Stomach smooth muscle (tissue), 2 donors: ENCODE measurements around the gene GABRA1.

Source experiments
- H3K27ac ChIP-seq: one replicate; pipeline ENCODE4 v1.7.0; 2013; ENCODE audit warnings: mild to moderate bottlenecking, low read length, inconsistent platforms
- H3K27me3 ChIP-seq, 2 donors: one replicate each; pipeline ENCODE4 v1.7.0; 2013; ENCODE audit warnings: low read length in 2 of 2; ENCODE audit not compliant: insufficient read depth in 2 of 2, control insufficient read depth in 1 of 2
- H3K36me3 ChIP-seq, 2 donors: one replicate each; pipeline ENCODE4 v1.7.0; 2013; ENCODE audit warnings: low read length in 2 of 2; ENCODE audit not compliant: control insufficient read depth in 2 of 2, insufficient read depth in 2 of 2
- H3K4me1 ChIP-seq: one replicate; pipeline ENCODE4 v1.7.0; 2013; ENCODE audit warnings: low read length; ENCODE audit not compliant: control insufficient read depth, insufficient read depth
- H3K4me3 ChIP-seq, 2 donors: one replicate each; pipeline ENCODE4 v1.7.0; 2013; ENCODE audit warnings: low read length in 2 of 2
- H3K9ac ChIP-seq, 2 donors: one replicate each; pipeline ENCODE4 v1.7.0; 2013; ENCODE audit warnings: low read length in 2 of 2, mild to moderate bottlenecking in 1 of 2
- H3K9me3 ChIP-seq, 2 donors: one replicate each; pipeline ENCODE4 v1.7.0; 2013; ENCODE audit warnings: low read length in 2 of 2; ENCODE audit not compliant: control insufficient read depth in 2 of 2
- donor health status: healthy.
- donor health status: Pancreatic carcinoma.

The GABRA1 gene

DNA sequence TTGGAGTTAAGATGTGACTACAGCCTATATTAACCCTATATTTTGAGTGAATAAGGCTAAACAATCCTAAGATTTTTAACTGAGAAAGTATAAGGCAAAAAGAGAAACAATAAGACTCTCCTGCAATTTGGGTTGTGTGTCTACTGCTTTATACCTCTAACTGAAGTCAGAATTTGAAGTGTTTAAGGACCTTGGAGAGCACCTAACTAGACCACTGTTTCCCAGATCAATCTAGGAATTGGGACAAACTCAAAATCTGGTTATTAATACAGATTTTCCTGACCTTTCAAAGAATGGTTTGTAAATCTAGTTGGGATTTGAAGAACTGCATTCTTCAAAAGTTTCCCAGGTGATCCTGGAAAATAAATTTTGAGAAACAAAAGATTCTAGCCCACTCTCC, 42.1 kb downstream of the GABRA1 start:
- Histone ChIP-seq H3K4me1 (no peaks in the 10 kb centered on the region), H3K36me3 (no peaks in the 10 kb centered on the region), H3K27me3 (no peaks in the 10 kb centered on the region), H3K4me3 (no peak overlapping the region), H3K9ac (no peak overlapping the region), H3K27ac (no peak overlapping the region), H3K9me3 (no peaks in the 10 kb centered on the region)

GRCh38 chr5:161895514-161895913, 47.6 kb downstream of the GABRA1 start:
- no peak overlapping the region for H3K27ac ChIP-seq
- H3K27me3 ChIP-seq, result no peaks in the 10 kb centered on the region
- H3K9ac ChIP-seq, result no peak overlapping the region
- H3K9me3 ChIP-seq, result no peaks in the 10 kb centered on the region
- no peaks in the 10 kb centered on the region for H3K36me3 ChIP-seq
- H3K4me1 ChIP-seq, result no peaks in the 10 kb centered on the region
- no peak overlapping the region for H3K4me3 ChIP-seq

DNA sequence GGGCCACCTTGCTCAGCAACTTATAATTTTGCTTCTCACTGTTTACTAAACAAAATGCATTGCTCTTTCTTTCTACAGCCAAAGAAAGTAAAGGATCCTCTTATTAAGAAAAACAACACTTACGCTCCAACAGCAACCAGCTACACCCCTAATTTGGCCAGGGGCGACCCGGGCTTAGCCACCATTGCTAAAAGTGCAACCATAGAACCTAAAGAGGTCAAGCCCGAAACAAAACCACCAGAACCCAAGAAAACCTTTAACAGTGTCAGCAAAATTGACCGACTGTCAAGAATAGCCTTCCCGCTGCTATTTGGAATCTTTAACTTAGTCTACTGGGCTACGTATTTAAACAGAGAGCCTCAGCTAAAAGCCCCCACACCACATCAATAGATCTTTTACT, 49.1 kb downstream of the GABRA1 start:
- Histone ChIP-seq H3K27me3 (no peaks in the 10 kb centered on the region), H3K4me3 (no peak overlapping the region), H3K36me3 (no peaks in the 10 kb centered on the region), H3K4me1 (no peaks in the 10 kb centered on the region), H3K9ac (no peak overlapping the region), H3K27ac (no peak overlapping the region), H3K9me3 (no peaks in the 10 kb centered on the region)

DNA sequence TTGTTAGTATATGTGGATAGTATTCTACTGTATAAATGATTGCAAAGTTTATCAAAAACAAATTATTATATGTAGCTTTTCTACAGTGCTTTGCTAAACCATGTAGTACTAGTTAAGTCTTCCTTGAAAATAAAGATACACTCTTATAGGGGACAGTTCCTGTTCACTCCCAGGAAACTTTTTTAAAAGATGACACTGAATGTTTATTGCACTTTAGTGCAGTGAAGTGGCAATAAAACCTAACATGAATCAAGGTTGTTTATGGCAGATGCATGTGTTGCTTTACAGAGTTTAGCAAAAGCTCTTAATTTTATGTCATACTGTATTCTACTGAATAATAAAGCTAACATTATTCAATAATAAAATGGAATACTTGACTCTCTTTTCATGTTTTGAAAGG, 51.7 kb downstream of the GABRA1 start:
- H3K27me3 ChIP-seq, result no peaks in the 10 kb centered on the region
- H3K27ac ChIP-seq, result no peak overlapping the region
- H3K9ac ChIP-seq, result no peak overlapping the region
- no peaks in the 10 kb centered on the region for H3K9me3 ChIP-seq
- no peaks in the 10 kb centered on the region for H3K4me1 ChIP-seq
- no peak overlapping the region for H3K4me3 ChIP-seq
- no peaks in the 10 kb centered on the region for H3K36me3 ChIP-seq

- H3K9me3 ChIP-seq, result no peaks in the 10 kb centered on the region
- no peak overlapping the region for H3K4me3 ChIP-seq
- no peak overlapping the region for H3K27ac ChIP-seq
- H3K27me3 ChIP-seq, result no peaks in the 10 kb centered on the region
- no peak overlapping the region for H3K9ac ChIP-seq
- H3K4me1 ChIP-seq, result no peaks in the 10 kb centered on the region
- H3K36me3 ChIP-seq, result no peaks in the 10 kb centered on the region
Measured at GRCh38 chr5:161900981-161901380, 53.1 kb downstream of the GABRA1 start.

DNA sequence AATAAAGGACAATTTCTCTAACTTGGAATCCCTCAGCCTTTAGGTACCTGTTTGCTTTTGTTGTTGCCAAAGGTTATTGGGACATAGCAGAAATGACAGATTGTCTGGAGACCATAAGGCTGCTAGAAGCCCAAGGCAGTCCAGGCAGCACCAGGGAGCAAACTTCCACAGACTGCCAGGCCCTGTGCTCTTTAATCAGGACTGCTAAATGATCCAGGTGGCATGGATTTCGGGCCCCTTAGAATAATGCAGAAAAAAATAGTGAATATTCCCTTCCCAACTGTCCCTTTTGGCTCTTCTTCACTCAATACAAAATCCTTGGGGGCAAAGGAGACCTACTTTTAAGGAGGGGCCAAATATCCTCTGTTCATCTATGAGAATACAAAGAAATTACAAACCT, 73.9 kb downstream of the GABRA1 start:
- no peaks in the 10 kb centered on the region for H3K9me3 ChIP-seq
- no peak overlapping the region for H3K4me3 ChIP-seq
- H3K27me3 ChIP-seq, result no peaks in the 10 kb centered on the region
- no peaks in the 10 kb centered on the region for H3K4me1 ChIP-seq
- no peak overlapping the region for H3K9ac ChIP-seq
- no peaks in the 10 kb centered on the region for H3K36me3 ChIP-seq
- H3K27ac ChIP-seq, result no peak overlapping the region

- Histone ChIP-seq H3K27ac (no peak overlapping the region), H3K4me3 (no peak overlapping the region), H3K36me3 (no peaks in the 10 kb centered on the region), H3K9ac (no peak overlapping the region), H3K27me3 (no peaks in the 10 kb centered on the region), H3K4me1 (no peaks in the 10 kb centered on the region), H3K9me3 (no peaks in the 10 kb centered on the region)
Measured at GRCh38 chr5:161924270-161924669, 76.3 kb downstream of the GABRA1 start.

- Histone ChIP-seq H3K27ac (no peak overlapping the region), H3K9ac (no peak overlapping the region)
Measured at GRCh38 chr5:161925960-161926359, 78.0 kb downstream of the GABRA1 start.

DNA sequence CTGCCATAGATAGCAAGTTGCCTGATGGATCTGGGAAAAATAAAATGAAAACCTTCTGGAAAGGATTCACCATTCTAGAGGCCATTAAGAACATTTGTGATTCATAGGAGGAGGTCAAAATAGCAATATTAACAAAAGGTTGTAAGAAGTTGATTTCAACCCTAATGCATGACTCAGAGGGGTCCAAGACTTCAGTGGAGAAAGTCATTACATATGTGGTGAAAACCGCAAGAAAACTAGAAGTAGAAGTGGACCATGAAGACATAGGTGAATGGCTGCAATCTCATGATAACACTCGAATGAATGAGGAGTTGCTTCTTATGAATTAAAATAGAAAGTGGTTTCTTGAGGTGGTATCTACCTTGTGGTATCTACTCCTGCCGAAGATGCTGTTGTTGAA, 86.6 kb downstream of the GABRA1 start:
- no peaks in the 10 kb centered on the region for H3K4me1 ChIP-seq
- H3K27ac ChIP-seq, result no peak overlapping the region
- no peak overlapping the region for H3K4me3 ChIP-seq
- H3K27me3 ChIP-seq, result no peaks in the 10 kb centered on the region
- no peaks in the 10 kb centered on the region for H3K36me3 ChIP-seq
- no peaks in the 10 kb centered on the region for H3K9me3 ChIP-seq
- no peak overlapping the region for H3K9ac ChIP-seq

More at GRCh38 chr5:161925960-161926359, 78.0 kb downstream of the GABRA1 start:
- H3K36me3 ChIP-seq, result no peaks in the 10 kb centered on the region
- no peak overlapping the region for H3K4me3 ChIP-seq
- H3K4me1 ChIP-seq, result no peaks in the 10 kb centered on the region
- H3K27me3 ChIP-seq, result no peaks in the 10 kb centered on the region
- no peaks in the 10 kb centered on the region for H3K9me3 ChIP-seq

DNA sequence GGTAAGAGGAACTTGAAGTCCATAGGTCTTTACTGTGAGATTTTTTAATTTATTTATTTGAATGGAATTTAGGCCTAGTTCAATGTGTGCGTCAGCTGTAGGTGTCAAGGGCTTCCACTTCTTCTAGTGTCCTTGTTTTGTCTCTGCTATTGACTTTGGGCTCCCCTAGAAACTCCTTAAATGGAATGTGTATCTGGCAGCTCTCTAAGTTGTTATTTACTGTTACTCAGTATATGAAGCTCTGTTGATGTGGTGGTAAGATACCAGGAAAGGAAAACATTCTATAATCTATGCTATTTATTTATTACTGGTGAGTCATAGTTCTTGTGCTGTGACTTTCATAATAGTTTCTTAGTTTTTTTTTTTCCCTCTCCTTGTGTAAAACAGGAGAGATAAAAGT, 97.1 kb downstream of the GABRA1 start:
- Histone ChIP-seq H3K9ac (no peak overlapping the region), H3K9me3 (no peaks in the 10 kb centered on the region), H3K4me3 (no peak overlapping the region), H3K36me3 (no peaks in the 10 kb centered on the region), H3K27ac (no peak overlapping the region), H3K4me1 (no peaks in the 10 kb centered on the region), H3K27me3 (no peaks in the 10 kb centered on the region)

- no peaks in the 10 kb centered on the region for H3K9me3 ChIP-seq
- H3K27me3 ChIP-seq, result no peaks in the 10 kb centered on the region
- H3K4me1 ChIP-seq, result no peaks in the 10 kb centered on the region
- no peak overlapping the region for H3K9ac ChIP-seq
- H3K4me3 ChIP-seq, result no peak overlapping the region
- H3K27ac ChIP-seq, result no peak overlapping the region
- H3K36me3 ChIP-seq, result no peaks in the 10 kb centered on the region
Measured at GRCh38 chr5:161946911-161947310, 99.0 kb downstream of the GABRA1 start.
